Keratinocyte (primary cell): ENCODE data around the gene CTSD. TPM values are rescaled to one million over a fixed set of nuclear protein-coding genes. Genes with fewer than 3 reads are reported as not detected.

ENCODE experiments used
- DNase-seq: peaks from one replicate; pipeline ENCODE4 v3.0.0-alpha.2; 2011; ENCODE audit warnings: low read depth, missing footprints, low spot score
- FAIRE-seq: peaks from 2 replicates; lab custom pipeline; 2011; peaks lifted over from hg19 to GRCh38; lab: Jason Lieb, UNC
- H2AFZ ChIP-seq: 2 replicates; pipeline ENCODE4 v1.6.0; 2012; ENCODE audit warnings: low read length, control low read depth, inconsistent platforms; ENCODE audit not compliant: control insufficient read depth
- H3K27ac ChIP-seq: 2 replicates; pipeline ENCODE4 v1.5.1; 2011; ENCODE audit warnings: low read length; ENCODE audit not compliant: control insufficient read depth, insufficient read depth
- H3K27me3 ChIP-seq: 3 replicates; pipeline ENCODE4 v1.6.0; 2011; ENCODE audit warnings: low read length; ENCODE audit not compliant: control insufficient read depth, insufficient read depth; ENCODE audit errors: extremely low read depth
- H3K36me3 ChIP-seq, 2 experiments: 2 replicates in 1 of 2; 3 replicates in 1 of 2; pipeline ENCODE4 v1.5.1; 2011; ENCODE audit warnings: low read length in 2 of 2, mild to moderate bottlenecking in 1 of 2; ENCODE audit not compliant: control insufficient read depth in 2 of 2, insufficient read depth in 2 of 2; ENCODE audit errors: extremely low read depth in 1 of 2
- H3K4me1 ChIP-seq: 3 replicates; pipeline ENCODE4 v1.5.1; 2011; ENCODE audit warnings: low read length; ENCODE audit not compliant: control insufficient read depth, insufficient read depth; ENCODE audit errors: extremely low read depth
- H3K4me2 ChIP-seq: 3 replicates; pipeline ENCODE4 v1.6.0; 2011; ENCODE audit warnings: low read depth, low read length; ENCODE audit not compliant: control insufficient read depth, insufficient read depth; ENCODE audit errors: extremely low read depth
- H3K4me3 ChIP-seq, 3 experiments: fragments of 200-600 bp in 1 of 3; sonication (generic) in 1 of 3; 2 replicates in 2 of 3; 3 replicates in 1 of 3; pipeline ENCODE4 v1.5.1; 2011 to 2016; ENCODE audit warnings: low read length in 3 of 3, mild to moderate bottlenecking in 3 of 3, control low read depth in 2 of 3, inconsistent platforms in 1 of 3, low read depth in 1 of 3, mixed read lengths in 1 of 3, mixed run types in 1 of 3, moderate library complexity in 1 of 3; ENCODE audit not compliant: control insufficient read depth in 2 of 3, insufficient read depth in 2 of 3; ENCODE audit errors: extremely low read depth in 1 of 3
- H3K79me2 ChIP-seq: 2 replicates; pipeline ENCODE4 v1.6.0; 2012; ENCODE audit warnings: low read length; ENCODE audit not compliant: control insufficient read depth, insufficient read depth
- H3K9ac ChIP-seq: 3 replicates; pipeline ENCODE4 v1.6.0; 2011; ENCODE audit warnings: low read length; ENCODE audit not compliant: control insufficient read depth, insufficient read depth; ENCODE audit errors: extremely low read depth
- H3K9me1 ChIP-seq: 3 replicates; pipeline ENCODE4 v1.6.0; 2011; ENCODE audit warnings: low read length; ENCODE audit not compliant: control insufficient read depth, insufficient read depth; ENCODE audit errors: extremely low read depth
- H3K9me3 ChIP-seq: 2 replicates; pipeline ENCODE4 v1.5.1; 2012; ENCODE audit warnings: low read depth, low read length; ENCODE audit not compliant: control insufficient read depth
- H4K20me1 ChIP-seq: 3 replicates; pipeline ENCODE4 v1.6.0; 2011; ENCODE audit warnings: low read length; ENCODE audit not compliant: control insufficient read depth, insufficient read depth; ENCODE audit errors: extremely low read depth
- CTCF ChIP-seq, 3 experiments: IDR thresholded peaks in 1 of 3; conservative IDR thresholded peaks in 1 of 3; optimal IDR thresholded peaks in 1 of 3; 2 replicates in 2 of 3; 3 replicates in 1 of 3; pipeline versions ENCODE3 to v1.5.1; 2011; ENCODE audit warnings: low read length in 3 of 3, mild to moderate bottlenecking in 3 of 3, moderate library complexity in 2 of 3, control low read depth in 1 of 3, inconsistent platforms in 1 of 3; ENCODE audit not compliant: insufficient read depth in 2 of 3; ENCODE audit errors: extremely low read depth in 1 of 3
- EZH2 ChIP-seq: IDR thresholded peaks from one replicate; pipeline ENCODE4 v1.6.1; 2012; ENCODE audit warnings: inconsistent platforms, mild to moderate bottlenecking, low read length, moderate library complexity
- dilution Hi-C: fragments of 300-500 bp; cut with MboI; formaldehyde crosslinking; loops from one replicate; pipeline ENCODE4 v1.7.0; 2020; ENCODE audit warnings: low sequenced_read_pairs; ENCODE audit not compliant: extremely low pct_ligation_motif_present
- polyA plus RNA-seq, 5 experiments: library from polyadenylated mRNA; depleted of rRNA in 3 of 5; stranded (reverse) in 3 of 5; stranded (forward) in 1 of 5; unstranded in 1 of 5; fragments of >200 nt; gene quantifications; 1 replicate in 1 of 5; 2 replicates in 3 of 5; 3 replicates in 1 of 5; pipeline versions ENCODE4 v1.2.1 to v1.2.3, GENCODE V29; 2011 to 2012; ENCODE audit warnings: missing spikeins in 2 of 5, low read depth in 1 of 5, low replicate concordance in 1 of 5

Gene CTSD
- polyA plus RNA-seq, 1 donor (not counting 4 experiments of a cell fraction or from before 2014, with no cell fraction given), result 152 TPM

- H2AFZ ChIP-seq, result no peak overlapping the region
- peaks cover 5% of the 10 kb centered on the region for H4K20me1 ChIP-seq
- peaks cover 8% of the 10 kb centered on the region for H3K4me1 ChIP-seq
- dilution Hi-C loops, result no loop called here
- H3K36me3 ChIP-seq, result no peaks in the 10 kb centered on the region
- no peaks in the 10 kb centered on the region for H3K9me1 ChIP-seq
- no peak overlapping the region for H3K4me3 ChIP-seq
- DNase-seq (no peak), FAIRE-seq (no peak)
- H3K27me3 ChIP-seq, result peaks cover 25% of the 10 kb centered on the region
- no peaks in the 10 kb centered on the region for H3K79me2 ChIP-seq
- H3K9me3 ChIP-seq, result peaks cover 3% of the 10 kb centered on the region
- H3K27ac ChIP-seq, result no peak overlapping the region
- no peak for TF ChIP-seq EZH2
- TF ChIP-seq CTCF (optimal IDR thresholded peaks at IDR 0.05 in 1 of 3, IDR thresholded peaks at IDR 0.05 in 1 of 3, conservative IDR thresholded peaks at IDR 0.05 in 1 of 3; ENCODE audit: extremely low read depth in 1 of 3, insufficient read depth in 2 of 3, low read length in 3 of 3), result no peak
- H3K9ac ChIP-seq, result no peak overlapping the region
- no peak overlapping the region for H3K4me2 ChIP-seq
Measured at GRCh38 chr11:1741741-1742140, 22.0 kb downstream of the CTSD start.

- H3K27me3 ChIP-seq, result peaks cover 27% of the 10 kb centered on the region
- dilution Hi-C loops, result no loop called here
Measured at GRCh38 chr11:1740786-1741530, 22.8 kb downstream of the CTSD start.

More at GRCh38 chr11:1740786-1741530, 22.8 kb downstream of the CTSD start:
- H3K9me3 ChIP-seq, result peaks cover 8% of the 10 kb centered on the region
- H3K36me3 ChIP-seq, result no peaks in the 10 kb centered on the region
- H2AFZ ChIP-seq, result no peak overlapping the region
- H3K4me1 ChIP-seq, result peaks cover under 1% of the 10 kb centered on the region
- no peak overlapping the region for H3K9ac ChIP-seq
- H3K27ac ChIP-seq, result no peak overlapping the region
- no peak overlapping the region for H3K4me2 ChIP-seq
- no peak for FAIRE-seq
- TF ChIP-seq EZH2 (no peak), CTCF (optimal IDR thresholded peaks at IDR 0.05 in 1 of 3, IDR thresholded peaks at IDR 0.05 in 1 of 3, conservative IDR thresholded peaks at IDR 0.05 in 1 of 3; ENCODE audit: extremely low read depth in 1 of 3, insufficient read depth in 2 of 3, low read length in 3 of 3) (no peak)
- no peaks in the 10 kb centered on the region for H3K79me2 ChIP-seq
- no peak overlapping the region for H3K4me3 ChIP-seq
- peaks cover 5% of the 10 kb centered on the region for H4K20me1 ChIP-seq
- H3K9me1 ChIP-seq, result no peaks in the 10 kb centered on the region
- DNase-seq, result no peak
